IPS DF 19.7 (cell line): Measurements from ENCODE around the gene CLIC3.

Experiments used
- DNase-seq: peaks from one replicate; pipeline ENCODE4 v3.0.0-alpha.2; 2013; ENCODE audit warnings: low read depth, low spot score

The CLIC3 gene

DNA sequence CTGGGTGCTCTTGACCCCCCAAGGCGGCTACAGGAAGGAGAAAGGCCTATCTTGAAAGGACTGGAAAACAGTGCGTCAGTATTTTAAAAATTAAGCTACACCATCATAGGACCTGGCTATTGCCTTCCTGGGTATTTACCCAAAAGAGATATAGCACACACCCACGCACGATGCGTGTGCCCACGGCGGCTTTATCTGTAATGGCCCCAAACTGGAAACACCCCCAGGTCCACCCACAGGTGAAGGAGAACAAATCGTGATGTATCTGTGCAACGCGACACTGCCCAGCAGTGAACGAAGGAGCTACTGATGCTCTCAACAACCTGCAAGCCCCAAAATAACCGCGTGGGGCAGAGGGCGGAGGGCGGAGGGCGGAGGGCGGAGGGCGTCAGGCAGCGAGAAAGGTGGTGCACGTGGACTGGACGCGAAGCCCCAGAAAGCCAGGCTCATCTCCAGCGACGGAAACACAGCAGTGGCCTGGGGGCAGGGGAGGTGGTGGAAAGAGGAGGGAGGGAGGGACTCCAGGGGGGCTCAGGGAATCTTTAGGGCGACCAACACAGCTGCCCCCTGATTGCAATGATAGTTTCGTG, 31.4 kb downstream of the CLIC3 start:
- no peak for DNase-seq

- no peak for DNase-seq
These were observed 32.1 kb downstream of the CLIC3 start for GRCh38 chr9:136964171-136964689.

DNA sequence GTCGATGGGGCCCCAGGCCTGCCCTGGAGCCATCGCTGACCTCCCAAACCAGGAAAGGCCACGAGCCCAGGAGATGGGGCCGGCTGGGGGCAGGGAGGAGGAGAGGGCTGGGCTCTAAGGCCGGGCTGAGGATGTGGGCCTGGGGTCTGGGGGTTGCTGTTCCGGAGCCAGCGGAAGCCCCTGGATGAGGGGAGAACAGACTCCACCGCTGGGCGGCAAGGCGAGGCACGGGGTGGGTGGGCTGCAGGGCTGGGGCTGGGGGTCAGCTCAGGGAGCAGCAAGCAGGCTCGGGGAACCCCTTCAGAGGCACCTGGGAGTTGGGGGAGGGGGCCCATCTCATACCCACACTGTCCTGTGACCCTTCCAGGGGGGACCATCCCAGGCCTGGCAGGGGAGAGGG, 32.6 kb downstream of the CLIC3 start:
- no peak for DNase-seq

GRCh38 chr9:136963341-136963740, 33.0 kb downstream of the CLIC3 start:
- no peak for DNase-seq

- DNase-seq: no peak
These were observed 33.6 kb downstream of the CLIC3 start for GRCh38 chr9:136962701-136963248.

DNA sequence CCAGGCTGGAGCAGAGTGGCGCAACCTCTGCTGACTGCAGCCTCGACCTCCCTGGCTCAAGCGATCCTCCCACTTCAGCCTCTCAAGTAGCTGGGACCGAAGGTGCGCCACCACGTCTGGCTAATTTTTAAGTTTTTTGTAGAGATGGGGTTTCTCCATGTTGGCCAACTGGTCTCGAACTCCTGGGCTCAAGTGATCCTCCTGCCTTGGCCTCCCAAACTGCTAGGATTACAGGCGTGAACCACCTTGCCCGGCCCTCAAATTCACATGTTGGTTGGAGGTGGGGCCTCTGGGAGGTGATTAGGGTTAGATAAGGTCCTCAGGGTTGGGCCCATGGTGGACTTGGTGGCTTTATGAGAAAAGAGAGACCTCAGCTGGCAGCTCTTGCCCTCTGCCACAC, 34.2 kb downstream of the CLIC3 start:
- DNase-seq: no peak

DNA sequence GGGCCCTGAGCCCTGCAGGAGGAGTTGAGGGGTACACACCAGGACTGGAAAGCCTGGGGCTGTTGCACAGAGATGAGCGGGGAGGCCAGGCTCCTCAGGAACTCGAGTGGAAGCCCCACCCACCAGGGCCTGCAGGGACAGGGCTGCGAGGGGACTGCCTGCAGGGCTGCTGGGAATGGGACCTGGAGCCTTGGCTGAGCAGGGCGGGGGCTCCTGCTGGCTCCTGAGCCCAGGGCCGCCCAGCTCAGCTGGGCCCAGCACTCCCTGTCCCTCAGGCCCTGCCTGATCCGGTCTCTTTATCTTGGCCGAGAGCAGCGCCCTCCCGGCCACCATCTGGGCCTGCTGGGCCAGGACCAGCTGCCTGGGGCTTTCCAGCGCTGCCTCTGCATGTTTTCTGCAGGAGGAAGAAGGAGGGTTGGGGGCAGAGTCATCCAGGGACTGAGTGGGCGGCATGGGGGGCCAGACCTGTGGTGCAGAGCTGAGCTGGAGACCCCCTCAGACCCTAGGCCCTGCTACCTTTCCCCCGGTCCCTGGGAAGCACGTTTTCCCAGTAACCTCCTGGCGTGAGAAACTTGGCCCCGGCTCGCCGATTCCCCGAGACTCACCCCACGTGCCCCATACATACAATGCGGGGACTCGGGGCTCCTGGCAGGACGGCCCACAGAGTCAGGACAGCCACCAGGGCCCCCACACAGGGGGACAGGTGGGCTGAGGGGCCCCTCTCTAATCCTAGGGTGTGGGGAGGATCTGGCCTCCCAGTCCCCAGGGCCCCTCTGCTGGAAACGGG, 34.9 kb downstream of the CLIC3 start:
- no peak for DNase-seq

GRCh38 chr9:136960938-136961275, 35.5 kb downstream of the CLIC3 start:
- DNase-seq: no peak

GRCh38 chr9:136960212-136960937, 36.0 kb downstream of the CLIC3 start:
- no peak for DNase-seq

DNA sequence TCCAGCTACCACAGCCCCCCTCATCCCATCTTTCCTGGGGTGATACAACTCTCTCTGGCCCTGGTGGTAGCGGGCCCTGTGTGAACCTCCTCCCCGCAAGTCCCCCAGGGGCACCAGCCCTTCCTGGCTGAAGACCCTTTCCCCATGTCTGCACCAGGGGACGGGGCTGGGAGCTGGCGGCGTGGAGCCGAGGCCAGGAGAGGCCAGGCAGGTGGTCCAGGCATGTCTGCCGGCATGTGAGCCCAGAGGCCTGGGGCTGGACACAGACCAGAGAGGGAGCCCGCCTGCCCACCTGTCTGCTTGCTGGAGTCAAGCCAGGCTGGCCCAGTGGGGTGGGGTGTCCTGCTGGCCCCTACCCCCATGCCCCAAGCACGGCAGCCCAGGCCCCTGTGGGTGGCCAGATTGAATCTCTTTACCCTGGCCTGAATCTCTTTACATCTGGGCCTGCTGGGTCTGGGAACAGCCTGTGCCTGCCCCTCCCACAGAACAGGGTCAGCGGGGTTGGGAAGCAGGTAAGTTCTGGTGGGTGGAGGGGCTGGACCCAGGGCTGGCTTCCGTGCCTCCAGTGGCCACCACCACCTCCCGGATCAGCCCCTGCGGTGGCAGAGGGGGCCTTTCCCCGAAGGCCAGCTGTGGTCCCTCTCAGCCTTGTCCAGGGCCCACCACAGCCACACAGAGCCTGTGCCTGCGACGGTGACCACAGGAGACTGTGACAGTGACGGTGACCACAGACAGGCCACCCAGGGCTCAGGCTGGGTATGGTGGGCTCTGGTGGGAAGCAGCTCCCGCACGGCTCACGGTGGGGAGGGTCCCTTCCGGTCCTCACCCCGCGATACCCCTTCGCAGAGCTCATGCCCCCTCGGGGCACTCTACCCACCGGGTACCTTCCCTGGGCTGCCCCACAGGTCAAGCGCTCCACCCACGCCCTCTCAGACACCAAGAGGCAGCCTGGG, 37.2 kb downstream of the CLIC3 start:
- no peak for DNase-seq

DNA sequence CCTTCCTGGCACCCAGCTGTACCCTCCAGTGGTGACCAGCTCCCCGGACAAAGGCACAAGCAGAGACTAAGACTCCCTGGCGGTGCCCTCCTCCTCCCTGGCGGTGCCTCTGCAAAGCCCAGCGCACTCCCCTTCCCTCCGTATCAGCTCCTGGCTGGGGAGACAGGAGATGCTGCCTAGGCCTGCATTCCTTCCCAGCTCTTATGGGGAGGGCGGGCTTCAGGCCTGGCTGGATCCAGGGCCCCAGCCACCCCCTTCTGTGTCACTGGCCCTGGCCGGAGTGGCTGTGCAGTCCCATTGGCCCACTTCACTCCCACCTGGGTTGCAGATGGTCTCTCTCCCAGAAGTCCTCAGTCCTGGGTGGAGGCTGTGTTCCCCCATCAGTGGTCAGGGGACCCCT, 37.9 kb downstream of the CLIC3 start:
- no peak for DNase-seq

- DNase-seq: no peak
These were observed 38.5 kb downstream of the CLIC3 start for GRCh38 chr9:136957901-136958300.

- no peak for DNase-seq
These were observed 38.9 kb downstream of the CLIC3 start for GRCh38 chr9:136957461-136957860.

DNA sequence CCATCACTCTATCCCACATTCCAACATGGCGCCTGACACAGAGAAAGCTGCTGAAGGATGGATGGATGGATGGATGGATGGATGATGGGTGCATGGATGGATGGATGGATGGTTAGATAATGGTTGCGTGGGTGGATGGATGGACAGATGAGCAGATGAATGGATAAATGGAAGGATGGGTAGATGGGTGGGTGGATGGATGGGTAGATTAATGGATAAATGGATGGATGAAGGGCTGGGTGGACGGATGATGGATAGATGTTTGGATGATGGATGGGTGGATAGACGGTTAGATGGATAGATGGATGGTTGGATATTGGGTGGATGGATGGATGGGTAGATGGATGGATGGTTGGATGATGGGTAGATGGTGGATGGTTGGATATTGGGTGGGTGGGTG, 39.8 kb downstream of the CLIC3 start:
- DNase-seq: no peak

DNA sequence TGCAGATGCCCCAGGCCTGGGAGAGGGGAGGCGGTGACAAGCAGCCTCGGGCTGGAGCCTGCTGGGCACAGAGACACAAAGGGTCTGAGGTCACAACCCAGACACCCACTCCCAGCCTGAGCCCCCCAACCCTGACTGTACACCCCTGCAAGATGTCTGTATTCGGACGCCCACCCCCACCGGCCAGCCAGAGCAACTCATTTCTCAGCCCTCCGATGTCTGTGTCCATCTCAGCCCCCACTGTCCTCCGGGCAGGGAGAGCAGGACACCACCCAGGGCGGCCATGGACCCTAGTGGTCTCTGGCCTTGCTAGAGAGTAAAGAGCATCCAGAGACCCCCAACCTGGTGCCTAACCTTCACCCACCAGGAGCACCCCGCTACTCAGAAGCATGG, 40.4 kb downstream of the CLIC3 start:
- DNase-seq: no peak

GRCh38 chr9:136955202-136955942, 41.0 kb downstream of the CLIC3 start:
- DNase-seq: no peak

DNA sequence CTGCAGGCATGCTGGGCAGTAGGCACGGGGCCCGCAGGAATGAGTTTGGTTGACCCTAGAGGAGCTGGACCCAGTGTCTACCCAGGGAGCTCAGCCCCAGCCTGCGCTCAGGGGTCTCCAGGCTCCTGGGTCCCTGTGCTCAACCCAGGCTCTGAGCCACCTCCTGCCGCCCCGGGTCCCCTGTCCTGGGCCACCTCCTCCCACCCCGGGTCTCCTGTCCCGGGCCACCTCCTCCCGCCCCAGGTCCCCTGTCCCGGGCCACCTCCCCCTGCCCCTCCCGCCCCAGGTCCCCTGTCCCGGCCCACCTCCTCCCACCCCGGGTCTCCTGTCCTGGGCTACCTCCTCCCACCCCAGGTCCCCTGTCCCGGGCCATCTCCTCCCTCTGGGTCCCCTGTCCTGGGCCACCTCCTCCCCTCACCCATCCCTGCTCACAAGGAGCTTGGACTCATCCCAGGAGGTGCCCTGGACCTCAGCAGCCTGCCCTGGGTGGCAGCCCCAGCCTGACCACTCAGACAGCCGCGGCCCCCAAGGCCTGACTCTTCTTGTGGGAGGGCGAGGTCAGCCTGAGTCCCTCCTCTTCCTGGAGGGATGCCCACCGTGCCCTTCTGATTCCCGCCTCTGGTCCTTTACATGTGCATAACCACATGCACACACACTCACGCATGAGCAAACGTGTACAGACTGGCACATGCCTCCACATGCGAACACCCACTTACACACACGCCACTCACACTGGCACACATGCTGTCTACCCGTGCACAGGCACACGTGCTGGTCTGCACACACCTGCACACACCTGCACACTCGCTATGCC, 41.9 kb downstream of the CLIC3 start:
- DNase-seq: no peak

DNA sequence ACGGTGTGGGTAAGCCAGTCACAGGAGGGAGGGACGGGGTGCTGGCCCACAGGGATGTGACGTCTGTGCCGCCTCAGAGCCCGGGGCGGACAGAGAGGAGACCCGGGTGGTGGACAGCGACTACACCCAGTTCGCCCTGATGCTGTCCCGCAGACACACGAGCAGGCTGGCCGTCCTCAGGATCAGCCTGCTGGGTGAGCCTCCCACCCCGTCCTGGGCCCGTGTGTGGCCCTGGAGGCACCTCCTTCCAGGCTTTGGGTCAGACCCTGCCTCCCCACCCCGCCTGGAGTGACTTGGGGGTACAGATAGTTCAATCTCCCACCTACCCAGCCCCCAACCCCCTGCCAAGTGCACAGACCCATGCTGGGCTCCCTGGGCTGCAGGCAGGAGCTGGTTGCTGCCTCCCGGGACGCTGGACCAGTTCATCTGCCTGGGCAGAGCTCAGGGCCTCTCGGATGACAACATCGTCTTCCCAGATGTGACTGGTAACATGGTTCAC, 42.5 kb downstream of the CLIC3 start:
- DNase-seq: no peak
